Fibroblast of villous mesenchyme (primary cell): ENCODE data around the gene BRF1. TPM values are rescaled to one million over a fixed set of nuclear protein-coding genes. Genes with fewer than 3 reads are reported as not detected.
"Not testable (repeated sequence)": the region's sequence is repeated elsewhere in the genome, so short reads cannot be mapped to it uniquely, and the experiment has no call there.

Experiments used
- DNase-seq: peaks from one replicate; pipeline ENCODE4 v3.0.0-alpha.2; 2010; ENCODE audit warnings: low read depth
- H3K4me3 ChIP-seq: 2 replicates; pipeline ENCODE4 v1.5.1; 2011; ENCODE audit warnings: low read depth, mild to moderate bottlenecking, low read length
- total RNA-seq: library from RNA; depleted of rRNA; stranded (reverse); fragments of >200 nt; gene quantifications from 2 replicates; pipeline ENCODE4 v1.2.3, GENCODE V29; 2012
- TF ChIP-seq, protein P1 (sequence below): IDR thresholded peaks from 2 replicates; pipeline ENCODE4 v1.5.1; 2012; ENCODE audit warnings: low read depth, mild to moderate bottlenecking, low read length; ENCODE audit not compliant: insufficient read depth

Gene BRF1
- total RNA-seq, 1 donor: 32.8 TPM

DNA sequence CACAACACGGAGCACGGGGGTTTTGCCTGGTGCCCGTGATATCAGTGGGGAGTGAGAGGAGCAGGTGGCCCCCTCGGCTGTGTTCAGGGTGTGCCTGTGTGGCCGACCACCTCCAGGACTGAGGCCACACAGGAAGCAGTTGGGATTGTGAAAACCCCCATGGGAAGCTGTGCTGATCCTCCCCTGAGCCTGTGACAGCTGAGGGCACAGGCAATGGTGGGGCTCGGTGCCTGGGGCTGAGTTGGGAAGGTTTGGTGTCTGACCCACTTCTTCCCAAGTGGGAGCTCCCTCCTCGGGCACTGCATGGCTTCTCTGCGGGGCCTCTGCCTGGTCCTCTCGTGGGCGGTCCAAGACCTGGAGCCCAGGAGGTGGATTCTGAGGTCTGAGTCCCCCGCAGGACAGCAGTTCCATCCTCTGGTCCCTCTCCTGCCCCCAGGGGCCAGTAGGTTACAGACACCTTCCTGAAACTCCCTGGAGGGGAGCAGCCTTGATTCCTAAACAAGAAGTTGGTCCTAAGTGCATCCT lies 31.6 kb upstream of the BRF1 start:
- DNase-seq: no peak
- TF ChIP-seq, protein P1, sequence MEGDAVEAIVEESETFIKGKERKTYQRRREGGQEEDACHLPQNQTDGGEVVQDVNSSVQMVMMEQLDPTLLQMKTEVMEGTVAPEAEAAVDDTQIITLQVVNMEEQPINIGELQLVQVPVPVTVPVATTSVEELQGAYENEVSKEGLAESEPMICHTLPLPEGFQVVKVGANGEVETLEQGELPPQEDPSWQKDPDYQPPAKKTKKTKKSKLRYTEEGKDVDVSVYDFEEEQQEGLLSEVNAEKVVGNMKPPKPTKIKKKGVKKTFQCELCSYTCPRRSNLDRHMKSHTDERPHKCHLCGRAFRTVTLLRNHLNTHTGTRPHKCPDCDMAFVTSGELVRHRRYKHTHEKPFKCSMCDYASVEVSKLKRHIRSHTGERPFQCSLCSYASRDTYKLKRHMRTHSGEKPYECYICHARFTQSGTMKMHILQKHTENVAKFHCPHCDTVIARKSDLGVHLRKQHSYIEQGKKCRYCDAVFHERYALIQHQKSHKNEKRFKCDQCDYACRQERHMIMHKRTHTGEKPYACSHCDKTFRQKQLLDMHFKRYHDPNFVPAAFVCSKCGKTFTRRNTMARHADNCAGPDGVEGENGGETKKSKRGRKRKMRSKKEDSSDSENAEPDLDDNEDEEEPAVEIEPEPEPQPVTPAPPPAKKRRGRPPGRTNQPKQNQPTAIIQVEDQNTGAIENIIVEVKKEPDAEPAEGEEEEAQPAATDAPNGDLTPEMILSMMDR: no peak
- no peak overlapping the region for H3K4me3 ChIP-seq

- TF ChIP-seq, protein P1: no peak
- no peak overlapping the region for H3K4me3 ChIP-seq
- no peak for DNase-seq
Observed at GRCh38 chr14:105331575-105332349, 31.0 kb upstream of the BRF1 start.

DNA sequence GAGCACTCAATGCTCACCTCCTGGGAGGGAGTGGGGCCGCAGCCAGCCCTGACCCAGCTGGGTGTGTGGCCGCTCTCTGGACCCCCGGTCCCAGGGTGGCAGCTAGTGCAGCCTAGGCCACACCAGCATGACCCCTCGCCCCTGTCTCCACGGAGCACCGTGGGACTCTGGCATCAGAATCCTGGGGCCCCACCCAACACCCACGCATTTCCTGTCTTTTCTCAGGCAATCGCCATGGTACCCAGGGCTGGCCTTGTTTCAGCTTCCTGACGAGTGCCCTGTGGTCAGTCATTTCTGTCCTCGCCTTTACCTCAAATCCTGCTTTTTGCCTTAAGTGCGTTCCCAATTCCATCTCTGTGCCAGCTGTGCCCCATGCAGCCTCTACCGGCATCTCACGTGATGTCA lies 29.7 kb upstream of the BRF1 start:
- DNase-seq: no peak
- TF ChIP-seq, protein P1: no peak

GRCh38 chr14:105329411-105330150 lies 28.8 kb upstream of the BRF1 start:
- TF ChIP-seq, protein P1: no peak
- no peak overlapping the region for H3K4me3 ChIP-seq
- DNase-seq: no peak

More for the DNA sequence above, 29.7 kb upstream of the BRF1 start:
- no peak overlapping the region for H3K4me3 ChIP-seq

DNA sequence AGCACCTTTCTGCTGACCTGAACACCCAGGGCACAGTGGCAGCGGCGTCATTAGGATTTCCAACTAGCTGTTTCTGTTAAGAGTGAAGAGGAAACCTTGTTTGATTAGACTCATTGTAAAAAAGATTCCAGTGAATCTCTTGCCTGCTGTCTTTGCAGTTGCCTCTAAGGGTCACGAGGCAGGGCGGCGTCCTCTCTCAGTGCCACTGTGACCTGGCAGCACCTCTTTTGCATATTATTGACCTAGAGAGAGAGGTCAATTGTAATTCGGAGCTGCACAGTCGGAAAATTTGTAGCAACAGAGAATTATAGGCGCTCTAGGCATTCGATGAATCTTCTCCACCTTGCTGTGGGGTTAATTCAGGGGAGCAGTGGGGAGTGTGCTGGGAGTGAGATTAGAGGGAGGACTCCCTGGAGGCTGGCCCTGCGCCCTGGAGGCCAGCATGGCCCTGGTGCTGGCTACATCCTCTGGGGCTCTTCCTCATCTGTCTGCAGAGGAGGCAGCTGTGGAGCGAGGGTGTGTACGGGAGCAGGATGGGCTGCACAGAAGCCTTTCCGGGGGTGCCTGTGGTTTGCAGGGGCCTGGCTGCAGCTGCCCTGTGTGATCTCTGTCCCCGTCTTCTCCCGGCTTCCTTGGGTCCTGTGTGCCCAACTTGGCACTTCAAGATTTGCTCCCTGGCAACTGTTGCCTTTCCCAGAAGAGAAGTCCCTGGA lies 28.0 kb upstream of the BRF1 start:
- DNase-seq: no peak
- TF ChIP-seq, protein P1: no peak
- no peak overlapping the region for H3K4me3 ChIP-seq

DNA sequence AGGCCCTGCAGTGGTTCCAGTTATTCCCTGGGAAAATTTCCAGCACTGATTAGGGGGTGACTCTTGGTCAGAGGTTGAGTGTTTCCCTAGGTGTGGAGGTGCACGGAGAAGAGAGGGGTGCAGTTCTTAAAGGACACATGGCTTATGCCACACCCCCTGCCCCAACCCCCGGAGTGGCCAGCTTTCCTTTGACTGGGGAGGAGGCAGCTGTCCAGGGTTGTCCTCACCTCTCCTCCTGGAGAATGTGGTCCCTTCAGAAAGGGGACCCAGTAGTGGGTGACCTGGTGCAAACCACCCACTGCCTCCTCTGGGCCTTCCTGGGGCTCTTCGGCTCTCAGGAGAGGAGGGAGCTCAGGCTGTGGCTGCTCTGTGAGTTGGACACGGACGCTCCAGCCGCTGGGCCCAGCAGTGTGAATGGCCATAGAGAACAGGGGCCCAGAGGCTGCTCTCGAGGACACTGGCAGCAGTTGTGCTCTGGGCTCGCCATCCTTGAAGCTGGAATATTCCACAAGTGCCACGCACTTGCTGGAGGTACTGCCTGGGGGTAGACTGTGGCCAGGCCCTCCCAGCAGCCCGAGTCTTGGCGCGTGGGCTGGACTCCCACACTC lies 27.4 kb upstream of the BRF1 start:
- TF ChIP-seq, protein P1: no peak
- no peak for DNase-seq

GRCh38 chr14:105327695-105328045 lies 26.9 kb upstream of the BRF1 start:
- DNase-seq, H3K4me3 ChIP-seq: not testable (repeated sequence)

More for the DNA sequence above, 27.4 kb upstream of the BRF1 start:
- no peak overlapping the region for H3K4me3 ChIP-seq
